ENCODE results near the gene MACROD2. TPM values are rescaled to one million over a fixed set of nuclear protein-coding genes. Genes with fewer than 3 reads are reported as not detected.

The MACROD2 gene
- total RNA-seq, 2 experiments from 2014 or later = not detected

DNA sequence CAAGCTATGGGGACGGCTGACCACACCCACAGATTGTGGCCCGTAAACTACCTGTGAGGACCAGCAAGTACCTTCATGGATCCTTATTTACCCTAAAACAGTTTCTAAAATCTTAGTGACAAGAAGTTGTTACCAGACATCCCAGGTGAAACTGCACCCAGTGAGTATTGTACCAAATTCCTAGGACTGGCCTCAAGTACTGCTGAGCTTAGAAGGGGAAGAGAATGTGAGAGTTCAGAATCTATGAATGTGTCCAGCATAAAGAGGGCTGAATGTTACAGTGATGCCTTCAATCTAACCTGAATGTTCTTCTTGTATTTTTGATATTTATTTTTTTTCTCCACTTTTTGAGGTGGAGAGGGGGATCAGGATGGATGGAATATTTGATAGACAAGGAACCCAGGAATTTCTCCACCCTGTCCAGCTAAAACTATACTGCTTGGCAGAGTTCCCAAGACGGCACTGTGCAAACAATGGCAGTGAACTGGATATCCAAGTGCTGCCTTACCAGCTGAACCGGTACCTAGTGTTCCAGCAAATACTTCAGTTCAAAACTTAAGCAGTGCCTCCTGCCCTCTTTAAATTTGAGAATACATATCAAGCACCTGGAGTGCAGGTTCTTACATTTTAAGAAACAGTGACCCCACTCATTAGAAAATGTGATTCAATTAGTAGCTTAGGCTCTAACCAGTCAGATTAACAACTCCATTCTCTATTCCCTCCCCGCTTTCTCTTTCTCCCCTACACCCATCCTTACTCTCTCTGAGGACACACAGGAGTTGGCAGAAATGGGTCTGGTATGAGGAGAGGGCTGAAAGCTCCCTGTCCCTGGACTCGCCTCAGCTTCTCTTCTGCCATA, 769.4 kb downstream of the MACROD2 start:
- H3K27me3 Mint-ChIP-seq = no peaks in the 10 kb centered on the region
- no peak for DNase-seq
- H3K9me3 Mint-ChIP-seq = peaks cover 25% of the 10 kb centered on the region
- no peaks in the 10 kb centered on the region for H3K4me1 Mint-ChIP-seq
- ChIA-PET POLR2A (no interaction called here), CTCF (no interaction called here)
- no peak overlapping the region for H3K27ac Mint-ChIP-seq
- no peak overlapping the region for H3K4me3 Mint-ChIP-seq
- H3K36me3 Mint-ChIP-seq (ENCODE audit: low read depth) = no peaks in the 10 kb centered on the region

DNA sequence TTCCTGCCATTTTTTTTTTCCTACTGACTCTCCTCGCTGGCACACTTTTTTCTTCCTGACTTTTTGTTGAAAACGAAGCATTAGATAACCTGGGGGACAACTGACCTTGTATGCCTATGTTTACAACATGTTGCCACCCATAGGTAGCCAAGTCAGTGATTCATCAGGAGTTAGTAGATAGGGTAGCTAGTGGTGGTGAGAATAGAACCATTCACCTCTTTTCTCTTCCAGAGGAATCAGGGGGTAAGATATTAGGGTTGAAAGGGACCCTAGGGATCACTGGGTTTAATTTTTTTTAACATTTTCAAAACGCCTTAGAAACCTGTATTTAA, 770.0 kb downstream of the MACROD2 start:
- Mint-ChIP-seq H3K36me3 (ENCODE audit: low read depth) (no peaks in the 10 kb centered on the region), H3K9me3 (peaks cover 25% of the 10 kb centered on the region), H3K27me3 (no peaks in the 10 kb centered on the region), H3K4me3 (no peak overlapping the region), H3K4me1 (no peaks in the 10 kb centered on the region), H3K27ac (no peak overlapping the region)
- POLR2A ChIA-PET = no interaction called here
- DNase-seq = no peak
- CTCF ChIA-PET = no interaction called here

DNA sequence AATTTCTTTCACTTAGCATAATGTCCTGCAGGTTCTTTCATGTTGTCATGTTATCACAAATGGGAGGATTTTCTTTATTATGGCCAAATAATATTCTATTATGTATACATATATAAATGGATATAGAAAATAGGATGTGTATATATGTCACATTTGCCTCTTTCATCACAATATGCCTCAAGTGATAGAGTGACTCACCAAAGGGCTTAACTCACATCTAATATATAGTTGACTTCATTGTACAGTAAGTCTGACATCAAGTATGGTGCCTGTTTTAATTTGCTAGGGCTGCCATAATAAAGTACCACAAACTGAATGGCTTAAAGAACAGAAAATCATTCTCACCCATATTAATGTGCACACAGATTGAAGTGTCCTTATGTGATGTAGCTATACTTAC, 778.2 kb downstream of the MACROD2 start:
- POLR2A ChIA-PET = no interaction called here
- H3K36me3 Mint-ChIP-seq (ENCODE audit: low read depth) = no peaks in the 10 kb centered on the region
- DNase-seq = no peak
- peaks cover 18% of the 10 kb centered on the region for H3K9me3 Mint-ChIP-seq
- H3K27me3 Mint-ChIP-seq = no peaks in the 10 kb centered on the region
- H3K4me3 Mint-ChIP-seq = no peak overlapping the region
- no peak overlapping the region for H3K27ac Mint-ChIP-seq
- H3K4me1 Mint-ChIP-seq = no peaks in the 10 kb centered on the region
- CTCF ChIA-PET = no interaction called here

DNA sequence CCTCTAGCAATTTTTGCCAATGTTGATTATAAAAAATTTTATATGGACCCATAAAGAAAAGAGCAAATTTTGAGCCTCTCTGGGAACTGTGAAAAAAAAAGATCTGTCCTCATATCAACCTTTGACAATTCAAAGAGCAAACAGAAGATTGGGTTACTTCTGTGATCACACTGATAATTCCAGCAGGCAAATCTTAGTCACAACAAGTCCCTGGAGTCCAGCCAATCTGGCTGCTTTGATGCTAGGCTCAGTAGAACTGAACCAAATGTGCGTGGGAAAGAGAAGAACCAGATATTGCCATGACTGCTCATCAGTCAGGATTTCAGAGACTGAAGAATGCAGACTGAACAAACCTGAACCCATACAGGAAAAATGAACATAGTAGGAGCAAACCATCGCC, 780.5 kb downstream of the MACROD2 start:
- Mint-ChIP-seq H3K36me3 (ENCODE audit: low read depth) (no peaks in the 10 kb centered on the region), H3K9me3 (peaks cover 19% of the 10 kb centered on the region), H3K4me3 (no peak overlapping the region), H3K27me3 (no peaks in the 10 kb centered on the region), H3K27ac (no peak overlapping the region), H3K4me1 (no peaks in the 10 kb centered on the region)
- ChIA-PET POLR2A (no interaction called here), CTCF (no interaction called here)
- DNase-seq = no peak

DNA sequence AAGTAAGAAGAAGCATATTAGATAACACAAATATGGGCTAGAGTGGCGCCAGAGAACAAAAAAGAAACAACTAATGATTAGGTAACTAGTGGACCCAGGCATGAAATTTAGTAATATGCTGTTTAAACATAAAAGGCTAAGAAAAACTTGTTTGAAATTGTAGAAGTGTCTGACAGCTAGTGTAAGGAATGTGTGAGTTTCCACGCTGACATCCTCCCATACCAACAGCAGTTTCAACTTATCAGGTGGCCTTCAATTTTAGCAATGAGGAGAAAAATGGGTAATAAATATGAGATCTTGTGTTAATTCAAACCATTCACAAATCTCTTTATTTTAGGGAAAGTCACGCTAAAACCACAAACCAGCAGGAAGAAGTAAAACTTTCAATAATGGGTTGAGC, 782.3 kb downstream of the MACROD2 start:
- Mint-ChIP-seq H3K9me3 (peaks cover 14% of the 10 kb centered on the region), H3K4me3 (no peak overlapping the region), H3K27ac (no peak overlapping the region), H3K4me1 (no peaks in the 10 kb centered on the region), H3K36me3 (ENCODE audit: low read depth) (no peaks in the 10 kb centered on the region), H3K27me3 (no peaks in the 10 kb centered on the region)
- no peak for DNase-seq
- POLR2A ChIA-PET = no interaction called here
- CTCF ChIA-PET = no interaction called here

DNA sequence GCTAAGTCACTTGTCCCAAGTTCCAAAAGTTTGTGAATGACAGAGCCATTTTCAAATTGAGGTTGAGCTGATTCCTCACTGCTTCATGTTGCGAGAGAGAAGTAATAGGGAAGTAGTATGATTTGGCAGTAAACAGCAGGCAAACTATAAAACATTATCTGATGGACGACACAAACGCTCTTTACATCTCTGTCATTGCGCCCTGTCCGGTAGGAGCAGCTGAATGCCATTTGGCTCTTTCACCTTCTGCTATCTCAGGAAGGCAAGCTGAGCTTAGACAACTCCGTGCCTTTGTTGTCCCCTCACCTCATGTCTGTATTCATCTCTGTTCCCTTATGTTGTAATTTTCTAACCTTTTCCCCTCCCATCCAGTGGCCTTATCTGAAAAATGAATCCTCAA, 782.8 kb downstream of the MACROD2 start:
- Mint-ChIP-seq H3K4me3 (no peak overlapping the region), H3K27me3 (no peaks in the 10 kb centered on the region), H3K36me3 (ENCODE audit: low read depth) (no peaks in the 10 kb centered on the region), H3K27ac (no peak overlapping the region), H3K9me3 (peaks cover 14% of the 10 kb centered on the region), H3K4me1 (no peaks in the 10 kb centered on the region)
- ChIA-PET POLR2A (no interaction called here), CTCF (no interaction called here)
- no peak for DNase-seq

DNA sequence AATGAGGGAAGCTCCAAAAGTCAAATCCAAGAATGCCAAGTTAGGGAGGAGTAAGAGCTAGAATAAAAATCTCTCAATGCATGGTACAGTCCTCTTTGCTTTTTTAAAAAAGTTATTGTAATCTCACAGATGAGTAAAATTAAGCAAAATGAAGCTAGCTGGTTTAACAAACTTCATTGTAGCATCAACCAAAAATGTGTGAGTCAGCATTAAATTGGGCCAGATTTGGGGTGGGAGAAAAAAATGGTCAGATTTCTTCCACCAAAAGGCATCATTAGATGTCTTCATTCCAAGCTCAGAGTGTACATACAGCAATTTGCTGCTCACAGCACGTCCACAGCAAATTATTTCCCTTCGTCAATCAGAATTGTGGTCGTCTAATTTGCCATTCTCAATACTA, 783.6 kb downstream of the MACROD2 start:
- POLR2A ChIA-PET = no interaction called here
- DNase-seq = no peak
- no peak overlapping the region for H3K4me3 Mint-ChIP-seq
- H3K27ac Mint-ChIP-seq = no peak overlapping the region
- CTCF ChIA-PET = no interaction called here
- H3K36me3 Mint-ChIP-seq (ENCODE audit: low read depth) = no peaks in the 10 kb centered on the region
- H3K4me1 Mint-ChIP-seq = no peaks in the 10 kb centered on the region
- H3K27me3 Mint-ChIP-seq = no peaks in the 10 kb centered on the region
- peaks cover 17% of the 10 kb centered on the region for H3K9me3 Mint-ChIP-seq

DNA sequence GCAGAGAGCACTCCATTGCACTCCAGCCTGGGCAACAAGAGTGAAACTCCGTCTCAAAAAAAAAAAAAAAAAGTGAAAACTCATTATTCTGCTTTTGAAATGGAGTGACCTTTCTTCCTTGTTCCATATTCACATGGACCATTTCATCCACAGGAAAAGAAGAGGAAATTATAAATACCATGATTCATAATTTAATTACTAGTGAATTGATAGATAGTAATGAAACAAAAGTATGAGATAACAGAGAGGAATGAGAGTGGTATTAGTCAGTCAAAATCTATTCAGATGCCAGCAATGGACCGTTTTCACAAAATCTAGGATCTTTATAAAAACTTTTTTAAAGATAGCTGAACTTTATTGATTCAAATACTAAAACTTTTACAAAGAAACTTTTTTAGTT, 785.2 kb downstream of the MACROD2 start:
- CTCF ChIA-PET = no interaction called here
- no peak overlapping the region for H3K4me3 Mint-ChIP-seq
- no peak overlapping the region for H3K27ac Mint-ChIP-seq
- POLR2A ChIA-PET = no interaction called here
- DNase-seq = no peak
- no peaks in the 10 kb centered on the region for H3K27me3 Mint-ChIP-seq
- peaks cover 17% of the 10 kb centered on the region for H3K9me3 Mint-ChIP-seq
- no peaks in the 10 kb centered on the region for H3K4me1 Mint-ChIP-seq
- no peaks in the 10 kb centered on the region for H3K36me3 Mint-ChIP-seq (ENCODE audit: low read depth)

DNA sequence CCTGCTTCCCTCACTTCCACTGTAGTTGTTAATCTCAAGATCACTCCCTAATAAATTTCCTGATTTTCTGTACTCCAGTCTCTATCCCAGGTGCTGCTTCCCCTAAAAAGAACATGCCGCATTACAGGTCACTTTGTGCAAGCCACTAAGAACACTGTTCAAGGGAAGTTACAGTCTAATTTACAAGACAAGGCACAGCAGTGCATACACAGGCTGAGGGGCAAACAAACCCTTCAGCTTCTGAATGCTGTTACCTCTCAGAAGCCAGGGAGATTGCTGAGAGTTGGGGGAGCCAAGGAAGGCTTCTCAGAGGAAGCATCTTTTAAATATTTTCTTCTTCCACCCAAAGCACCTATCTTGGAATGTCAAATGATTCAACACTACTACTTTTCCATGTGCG, 787.4 kb downstream of the MACROD2 start:
- ChIA-PET POLR2A (no interaction called here), CTCF (no interaction called here)
- H3K4me1 Mint-ChIP-seq = no peaks in the 10 kb centered on the region
- DNase-seq = no peak
- H3K36me3 Mint-ChIP-seq (ENCODE audit: low read depth) = no peaks in the 10 kb centered on the region
- H3K9me3 Mint-ChIP-seq = peaks cover 22% of the 10 kb centered on the region
- H3K27me3 Mint-ChIP-seq = no peaks in the 10 kb centered on the region
- H3K27ac Mint-ChIP-seq = no peak overlapping the region
- no peak overlapping the region for H3K4me3 Mint-ChIP-seq

DNA sequence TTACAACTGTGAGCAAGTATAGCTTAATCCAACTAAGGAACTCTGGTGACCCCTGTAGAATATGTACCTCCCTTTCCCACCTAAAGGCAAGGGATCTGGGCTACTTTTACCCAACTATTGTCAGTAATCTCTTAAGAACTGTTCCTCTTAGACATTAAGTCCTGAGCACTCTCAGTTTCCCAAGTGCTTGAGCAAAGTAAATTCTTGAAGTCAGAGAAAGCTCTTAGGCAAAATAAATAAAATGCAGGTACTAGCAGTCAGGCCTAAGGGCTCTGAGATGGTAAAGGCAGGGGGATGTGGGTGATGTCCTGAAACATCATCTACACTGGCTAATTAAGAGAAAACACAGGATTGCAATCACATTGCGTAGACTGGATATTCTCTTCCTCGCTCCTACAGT, 788.5 kb downstream of the MACROD2 start:
- POLR2A ChIA-PET = no interaction called here
- Mint-ChIP-seq H3K4me3 (no peak overlapping the region), H3K4me1 (no peaks in the 10 kb centered on the region), H3K36me3 (ENCODE audit: low read depth) (no peaks in the 10 kb centered on the region), H3K27ac (no peak overlapping the region), H3K9me3 (peaks cover 16% of the 10 kb centered on the region), H3K27me3 (no peaks in the 10 kb centered on the region)
- no peak for DNase-seq
- CTCF ChIA-PET = no interaction called here

DNA sequence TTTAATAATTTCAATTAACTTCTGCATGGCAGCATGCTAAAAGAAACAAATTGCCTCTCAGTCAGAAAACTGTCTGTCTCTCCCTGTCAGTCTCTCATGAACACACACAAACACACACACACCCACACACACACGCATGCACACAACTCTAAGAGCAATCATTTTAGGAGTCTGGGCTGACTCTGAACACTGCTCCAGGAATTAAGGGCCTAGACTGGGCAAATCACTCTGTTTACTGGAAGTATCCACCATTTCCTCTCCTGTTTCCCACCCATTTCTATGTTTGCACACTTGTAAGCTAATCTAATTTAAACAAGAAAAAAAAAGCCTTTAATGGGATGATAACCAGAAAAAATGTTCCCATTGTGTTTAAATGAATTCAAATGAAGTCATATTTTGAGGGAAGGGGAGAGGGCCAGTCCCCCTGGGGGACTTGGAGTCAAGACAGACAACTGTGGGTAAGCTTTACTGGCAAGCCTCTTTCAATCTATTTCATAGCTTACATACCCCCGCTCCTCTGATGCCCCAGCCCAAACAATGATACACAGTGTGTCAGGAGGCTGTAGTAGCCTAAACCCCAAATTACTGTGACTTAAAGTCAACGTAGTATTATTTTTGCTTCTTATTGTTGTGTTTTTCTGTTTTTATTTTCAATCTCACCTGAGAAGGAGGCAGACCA, 789.9 kb downstream of the MACROD2 start:
- no peaks in the 10 kb centered on the region for H3K27me3 Mint-ChIP-seq
- no peaks in the 10 kb centered on the region for H3K4me1 Mint-ChIP-seq
- no peak overlapping the region for H3K4me3 Mint-ChIP-seq
- ChIA-PET POLR2A (no interaction called here), CTCF (no interaction called here)
- no peak overlapping the region for H3K27ac Mint-ChIP-seq
- peaks cover 16% of the 10 kb centered on the region for H3K9me3 Mint-ChIP-seq
- no peaks in the 10 kb centered on the region for H3K36me3 Mint-ChIP-seq (ENCODE audit: low read depth)
- no peak for DNase-seq

DNA sequence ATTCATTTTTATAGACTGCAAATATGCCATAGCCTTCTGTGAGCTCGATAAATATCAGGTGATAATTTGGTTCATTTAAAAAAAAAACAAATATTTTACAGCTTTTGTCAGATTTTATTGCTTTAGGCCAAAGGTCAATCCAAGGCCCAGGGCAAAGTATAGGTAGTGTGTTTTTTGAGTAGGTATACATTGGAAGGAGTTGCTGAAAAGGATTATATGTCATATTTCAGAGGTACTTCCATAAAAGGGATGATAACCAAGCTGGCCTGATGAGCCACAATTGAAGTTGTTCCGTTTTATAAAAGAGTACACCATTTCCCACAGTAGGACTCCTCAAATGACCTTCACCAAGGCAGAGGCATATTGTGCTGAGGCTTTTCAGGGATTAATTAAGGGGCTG, 794.9 kb downstream of the MACROD2 start:
- CTCF ChIA-PET = no interaction called here
- DNase-seq = no peak
- Mint-ChIP-seq H3K27me3 (no peaks in the 10 kb centered on the region), H3K4me3 (no peak overlapping the region), H3K4me1 (no peaks in the 10 kb centered on the region), H3K27ac (no peak overlapping the region), H3K36me3 (ENCODE audit: low read depth) (no peaks in the 10 kb centered on the region), H3K9me3 (peaks cover 14% of the 10 kb centered on the region)
- POLR2A ChIA-PET = no interaction called here

DNA sequence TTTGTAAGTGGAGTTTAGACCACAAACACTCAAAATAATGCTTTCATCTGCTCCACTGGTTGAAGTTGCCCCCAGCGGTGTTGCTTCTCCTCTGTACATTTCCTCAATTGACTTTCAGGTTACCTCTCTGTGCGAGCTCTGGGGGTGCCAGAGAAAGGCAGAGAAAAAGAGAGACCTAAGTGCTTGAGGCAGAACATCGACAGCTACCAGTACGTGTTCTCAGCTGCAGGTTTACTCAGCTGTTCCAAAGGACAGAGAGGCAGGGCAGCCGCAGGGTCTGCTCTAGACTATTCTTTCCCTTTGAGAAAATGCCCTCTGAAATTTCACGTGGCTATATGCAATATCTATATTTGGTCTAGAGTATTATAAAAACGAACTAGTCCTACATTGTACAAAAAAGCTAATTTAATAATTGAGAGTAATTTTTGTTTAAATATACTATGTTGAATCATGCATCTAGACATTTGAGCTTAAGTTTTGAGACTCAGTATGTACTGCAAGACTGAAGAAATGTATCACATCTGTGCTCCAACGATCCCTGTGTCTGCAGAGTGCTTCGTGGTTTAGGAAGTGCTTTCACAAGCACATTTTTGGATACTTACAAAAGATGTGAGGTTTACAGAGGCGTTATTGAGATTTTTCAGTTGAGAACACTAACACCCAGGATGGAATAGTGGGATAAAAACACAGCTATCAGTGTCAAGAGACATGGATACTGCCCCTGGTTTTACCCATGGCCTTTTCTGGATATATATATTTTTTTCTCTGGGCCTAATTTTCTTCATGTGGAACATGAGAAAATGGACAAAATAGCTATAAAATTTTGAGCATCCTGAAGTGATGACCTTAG, 795.7 kb downstream of the MACROD2 start:
- Mint-ChIP-seq H3K27me3 (no peaks in the 10 kb centered on the region), H3K4me3 (no peak overlapping the region), H3K9me3 (peaks cover 12% of the 10 kb centered on the region), H3K27ac (no peak overlapping the region), H3K4me1 (no peaks in the 10 kb centered on the region), H3K36me3 (ENCODE audit: low read depth) (no peaks in the 10 kb centered on the region)
- ChIA-PET POLR2A (no interaction called here), CTCF (no interaction called here)
- no peak for DNase-seq

DNA sequence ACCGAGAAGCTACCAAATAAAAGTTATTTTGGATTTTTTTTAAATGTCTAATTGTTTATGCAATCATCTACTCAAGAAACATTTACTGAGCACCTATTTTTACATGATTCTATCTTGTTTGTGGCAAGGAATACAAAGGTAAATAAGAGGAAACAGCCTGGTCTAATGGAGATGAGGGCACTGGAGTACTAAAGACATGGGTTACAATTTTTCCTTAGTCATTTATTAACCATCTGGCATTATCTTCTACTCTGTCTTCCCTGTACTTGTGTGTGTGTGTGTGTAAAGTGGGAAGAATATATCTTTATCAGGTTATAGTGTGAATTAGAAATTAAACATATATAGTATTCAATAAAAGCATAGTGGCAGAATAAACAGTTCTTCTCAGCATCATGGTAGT, 797.6 kb downstream of the MACROD2 start:
- H3K36me3 Mint-ChIP-seq (ENCODE audit: low read depth) = no peaks in the 10 kb centered on the region
- no peak overlapping the region for H3K4me3 Mint-ChIP-seq
- no peak overlapping the region for H3K27ac Mint-ChIP-seq
- peaks cover 10% of the 10 kb centered on the region for H3K9me3 Mint-ChIP-seq
- ChIA-PET POLR2A (no interaction called here), CTCF (no interaction called here)
- H3K4me1 Mint-ChIP-seq = no peaks in the 10 kb centered on the region
- DNase-seq = no peak
- H3K27me3 Mint-ChIP-seq = no peaks in the 10 kb centered on the region

Data from activated CD4-positive, alpha-beta memory T cell treated with anti-CD3 and anti-CD28 coated beads, Interleukin-2, amount 10 ng/mL, durations not matched to agents 7 days and 5 days (primary cell).